GM19455 (cell line): ENCODE results near the gene RUFY2.
"Not testable (repeated sequence)": the region's sequence is repeated elsewhere in the genome, so short reads cannot be mapped to it uniquely, and the experiment has no call there.

Experiments used
- ATAC-seq: cut with Tn5 transposase; IDR thresholded peaks from one replicate; pipeline ENCODE4 v1.9.1; 2021; ENCODE audit not compliant: unreplicated experiment

RUFY2 gene, protein sequence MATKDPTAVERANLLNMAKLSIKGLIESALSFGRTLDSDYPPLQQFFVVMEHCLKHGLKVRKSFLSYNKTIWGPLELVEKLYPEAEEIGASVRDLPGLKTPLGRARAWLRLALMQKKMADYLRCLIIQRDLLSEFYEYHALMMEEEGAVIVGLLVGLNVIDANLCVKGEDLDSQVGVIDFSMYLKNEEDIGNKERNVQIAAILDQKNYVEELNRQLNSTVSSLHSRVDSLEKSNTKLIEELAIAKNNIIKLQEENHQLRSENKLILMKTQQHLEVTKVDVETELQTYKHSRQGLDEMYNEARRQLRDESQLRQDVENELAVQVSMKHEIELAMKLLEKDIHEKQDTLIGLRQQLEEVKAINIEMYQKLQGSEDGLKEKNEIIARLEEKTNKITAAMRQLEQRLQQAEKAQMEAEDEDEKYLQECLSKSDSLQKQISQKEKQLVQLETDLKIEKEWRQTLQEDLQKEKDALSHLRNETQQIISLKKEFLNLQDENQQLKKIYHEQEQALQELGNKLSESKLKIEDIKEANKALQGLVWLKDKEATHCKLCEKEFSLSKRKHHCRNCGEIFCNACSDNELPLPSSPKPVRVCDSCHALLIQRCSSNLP

DNA sequence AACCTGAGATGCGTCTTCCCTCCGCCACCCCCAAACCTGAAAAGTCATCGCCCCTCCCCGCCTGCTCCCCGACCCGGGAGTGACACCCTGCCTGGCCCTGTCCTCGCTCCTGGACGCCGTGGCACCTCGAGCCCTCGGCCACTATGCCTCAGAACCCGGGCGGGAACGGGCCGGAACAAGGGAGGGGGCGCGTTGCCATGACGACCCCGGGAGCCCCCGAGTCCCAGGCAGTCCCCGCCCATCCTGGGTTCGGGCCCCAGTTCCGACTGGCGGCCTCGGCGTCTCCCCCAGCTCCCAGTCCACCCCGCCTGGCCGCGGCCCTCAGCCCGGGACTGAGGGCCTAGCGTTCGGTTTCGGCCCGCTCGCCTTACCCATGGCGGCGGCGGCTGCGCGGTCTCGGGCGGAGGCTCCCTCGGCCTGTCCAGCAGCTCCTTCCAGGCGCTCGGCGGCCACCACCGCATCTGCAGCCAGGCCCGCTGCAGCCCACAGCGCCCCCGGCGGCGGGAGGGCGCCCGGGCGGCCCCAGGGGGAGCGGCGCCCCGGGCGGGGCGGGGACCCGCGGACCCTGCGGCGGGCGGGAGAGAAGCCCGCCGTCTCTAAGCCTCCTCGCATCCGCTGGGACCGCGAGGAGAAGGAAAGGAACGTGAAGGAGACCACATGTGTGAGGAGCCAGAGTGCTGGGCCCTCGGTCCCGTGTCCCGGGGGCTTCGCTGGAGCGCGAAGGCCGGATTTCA, at the start of gene RUFY2:
TSS of gene RUFY2 (minus strand) at position 463 of the 734 bp plus-strand sequence. CDS start at position 375, 88 bp downstream.
- peak; percentile 96 for ATAC-seq

DNA sequence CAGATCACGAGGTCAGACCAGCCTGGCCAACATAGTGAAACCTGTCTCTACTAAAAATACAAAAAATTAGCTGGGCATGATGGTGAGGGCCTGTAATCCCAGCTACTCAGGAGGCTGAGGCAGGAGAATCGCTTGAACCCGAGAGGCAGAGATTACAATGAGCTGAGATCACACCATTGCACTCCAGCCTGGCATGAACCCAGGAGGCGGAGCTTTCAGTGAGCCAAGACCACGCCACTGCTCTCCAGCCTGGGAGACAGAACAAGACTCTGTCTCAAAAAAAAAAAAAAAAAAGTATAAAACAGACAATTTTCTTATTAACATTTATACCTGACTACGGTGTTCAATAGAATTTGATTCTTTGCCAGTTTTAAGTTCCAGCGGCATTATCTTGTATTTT, 42.6 kb upstream of the RUFY2 start:
- not testable (repeated sequence) for ATAC-seq

DNA sequence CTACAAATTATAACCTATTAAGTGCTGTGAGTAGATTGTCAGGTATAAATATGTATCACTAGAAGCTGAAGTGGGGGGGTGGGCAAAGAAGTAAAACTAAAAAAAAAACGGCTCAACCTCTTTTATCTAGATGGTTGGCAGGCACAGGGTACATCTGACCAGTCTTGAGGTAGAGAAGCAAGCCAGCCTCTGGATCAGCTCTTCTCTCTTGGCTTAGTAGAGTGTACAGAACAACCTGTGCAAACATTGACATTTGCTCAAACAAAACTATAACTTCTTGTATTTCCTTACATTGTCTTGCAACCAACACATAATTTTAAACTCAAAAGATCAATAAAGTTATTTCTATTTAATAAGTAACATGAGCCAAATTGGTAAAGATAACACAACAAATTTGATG, 39.1 kb upstream of the RUFY2 start:
- no peak for ATAC-seq

DNA sequence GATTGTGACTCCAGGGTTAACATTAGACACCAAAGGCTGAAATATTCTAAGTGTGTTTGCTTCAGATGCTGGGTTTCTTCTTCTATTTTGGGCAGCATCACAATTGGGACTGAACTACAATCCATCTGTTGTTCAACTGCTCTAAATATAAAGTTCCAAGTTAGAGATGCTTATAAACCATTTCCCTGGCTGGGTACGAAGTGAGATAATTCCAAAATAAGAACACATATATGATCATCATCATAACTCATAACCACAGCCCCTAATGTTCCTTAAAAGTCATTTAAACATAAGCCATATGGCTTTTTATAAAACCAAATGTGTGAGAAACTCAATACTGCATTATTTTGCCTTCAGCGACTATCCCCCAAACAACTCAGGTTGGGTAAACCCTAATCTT, 35.9 kb upstream of the RUFY2 start:
- ATAC-seq: no peak

DNA sequence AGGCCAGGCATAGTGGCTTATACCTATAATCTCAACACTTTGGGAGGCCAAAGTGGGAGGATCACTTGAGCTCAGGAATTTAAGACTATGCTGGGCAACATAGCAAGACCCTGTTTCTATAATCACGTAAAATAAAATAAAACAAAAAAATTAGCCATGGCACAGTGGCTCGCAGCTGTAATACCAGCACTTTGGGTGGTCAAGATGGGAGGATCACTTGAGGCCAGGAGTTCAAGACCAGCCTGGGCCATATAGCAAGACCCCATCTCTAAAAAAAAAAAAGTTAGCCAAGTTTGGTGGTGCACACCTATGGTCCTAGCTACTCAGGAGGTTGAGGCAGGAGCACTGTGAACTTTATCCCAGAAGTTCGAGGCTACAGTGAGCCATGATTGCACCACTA, 33.8 kb upstream of the RUFY2 start:
- ATAC-seq: no peak

DNA sequence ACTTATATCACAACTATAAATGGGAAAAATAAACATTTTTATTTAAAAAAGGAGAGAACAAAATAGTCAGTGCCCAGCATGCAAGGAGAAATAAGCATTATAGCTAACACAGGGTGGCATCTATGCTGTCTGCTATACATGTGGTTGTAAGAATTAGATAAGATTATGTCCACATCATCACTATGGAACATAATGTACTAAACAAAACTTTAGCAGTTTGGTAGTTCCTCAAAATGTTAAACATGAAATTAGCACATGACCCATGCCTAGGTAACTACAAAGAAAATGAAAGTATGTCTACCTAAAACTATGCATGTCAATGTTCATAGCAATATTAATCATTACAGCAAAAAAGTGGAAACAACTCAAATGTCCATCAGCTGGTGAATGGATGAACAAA, 28.7 kb upstream of the RUFY2 start:
- ATAC-seq: no peak

DNA sequence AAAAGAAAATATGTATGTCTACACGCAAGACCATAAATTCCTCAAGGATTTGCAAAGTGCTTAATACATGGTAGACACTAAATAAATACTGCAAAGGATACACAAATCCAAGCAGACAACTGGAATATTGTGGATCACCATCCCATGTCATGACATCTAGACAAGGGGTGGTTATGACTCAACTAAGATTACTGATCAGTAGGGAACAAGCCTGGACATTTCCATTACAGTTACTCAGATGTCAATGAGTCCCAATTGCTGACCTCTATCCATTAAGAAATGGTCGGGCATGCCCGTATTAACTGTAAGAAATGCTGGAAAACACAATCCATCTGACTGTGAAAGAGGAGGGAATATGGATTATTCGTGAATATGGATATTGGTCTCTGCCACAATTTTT, 27.6 kb upstream of the RUFY2 start:
- ATAC-seq: no peak

DNA sequence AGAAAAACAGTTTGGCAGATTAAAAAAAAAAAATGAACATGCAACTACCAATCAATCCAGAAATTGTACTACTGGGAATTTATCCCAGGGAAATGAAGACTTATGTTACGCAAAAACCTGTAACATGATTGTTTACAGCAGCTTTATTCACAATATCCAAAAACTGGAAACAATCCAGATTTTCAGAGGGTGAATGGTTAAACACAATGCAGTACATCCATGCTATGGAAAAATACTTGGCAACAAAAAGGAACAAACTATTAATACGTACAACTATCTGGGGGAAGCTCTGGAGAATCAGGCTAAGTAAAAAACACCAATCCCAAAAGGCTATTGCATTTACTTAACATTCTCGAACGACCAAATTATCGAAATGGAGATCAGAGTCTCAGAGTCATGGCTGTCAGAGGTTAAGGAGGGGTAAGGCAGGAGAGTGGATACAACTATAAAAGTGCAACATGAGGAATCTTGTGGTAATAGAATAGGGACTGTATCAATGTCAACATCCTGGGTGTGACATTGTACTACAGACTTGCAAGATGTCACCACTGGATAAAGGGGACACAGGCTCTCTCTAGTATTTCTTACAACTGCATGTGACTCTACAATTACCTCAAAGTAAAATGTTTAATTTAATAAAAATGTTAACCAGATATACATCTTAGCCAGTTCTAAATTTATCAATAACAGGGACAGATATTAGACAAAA, 21.5 kb upstream of the RUFY2 start:
- no peak for ATAC-seq

DNA sequence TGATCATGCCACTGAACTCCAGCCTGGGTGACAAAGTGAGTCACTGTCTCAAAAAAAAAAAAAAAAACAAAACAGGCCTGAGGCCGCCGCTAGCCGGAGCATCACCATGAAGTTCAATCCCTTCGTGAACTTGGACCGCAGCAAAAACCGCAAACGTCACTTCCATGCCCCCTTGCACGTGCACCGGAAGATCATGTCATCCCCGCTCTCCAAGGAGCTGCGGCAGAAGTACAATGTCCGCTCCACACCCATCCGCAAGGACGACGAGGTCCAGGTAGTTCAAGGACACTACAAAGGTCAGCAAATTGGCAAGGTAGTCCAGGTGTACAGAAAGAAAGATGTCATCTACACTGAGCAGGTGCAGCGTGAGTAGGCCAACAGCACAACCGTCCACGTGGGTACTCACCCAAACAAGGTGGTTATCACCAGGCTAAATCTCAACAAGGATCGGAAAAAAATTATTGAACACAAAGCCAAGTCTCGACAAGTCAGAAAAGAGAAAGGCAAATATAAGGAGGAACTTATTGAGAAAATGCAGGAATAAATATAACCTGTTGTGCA, 17.5 kb upstream of the RUFY2 start:
- ATAC-seq: no peak

DNA sequence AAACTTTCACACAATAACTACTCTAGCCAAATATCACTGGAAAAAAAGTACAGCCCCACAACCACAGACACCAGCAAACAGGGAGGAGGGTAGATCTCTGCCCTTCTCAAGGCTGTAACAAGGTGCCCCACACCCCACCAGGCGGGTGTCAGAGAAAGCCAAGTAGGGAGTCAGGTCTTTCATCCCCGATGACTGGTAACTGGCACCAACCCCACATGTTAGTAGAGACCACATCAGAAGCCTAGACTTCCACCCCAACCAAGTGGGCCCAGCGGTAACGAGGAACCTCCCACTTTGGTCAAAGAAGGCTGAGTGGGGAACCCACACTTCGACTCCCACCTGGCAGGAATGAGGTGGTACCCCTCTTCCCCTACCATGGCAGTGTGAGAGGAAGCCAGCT, 16.4 kb upstream of the RUFY2 start:
- ATAC-seq: no peak

DNA sequence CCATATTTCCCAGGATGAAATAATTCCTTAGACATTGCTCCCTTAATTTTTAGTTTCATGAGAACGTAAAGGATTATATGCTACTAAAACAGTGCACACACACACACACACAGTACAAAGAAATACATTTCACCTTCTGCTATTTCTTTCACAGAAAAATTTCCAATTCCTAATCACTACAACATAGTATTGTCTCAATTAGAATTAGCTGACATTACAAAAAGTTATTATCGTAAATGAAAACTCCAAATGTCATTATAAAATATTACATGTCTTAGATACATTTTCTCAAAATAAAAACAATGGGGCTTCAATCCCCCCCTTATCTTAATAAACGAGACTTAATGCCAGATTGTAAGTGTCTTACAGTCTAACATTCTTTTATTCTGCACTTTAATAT, 12.3 kb upstream of the RUFY2 start:
- ATAC-seq: no peak

DNA sequence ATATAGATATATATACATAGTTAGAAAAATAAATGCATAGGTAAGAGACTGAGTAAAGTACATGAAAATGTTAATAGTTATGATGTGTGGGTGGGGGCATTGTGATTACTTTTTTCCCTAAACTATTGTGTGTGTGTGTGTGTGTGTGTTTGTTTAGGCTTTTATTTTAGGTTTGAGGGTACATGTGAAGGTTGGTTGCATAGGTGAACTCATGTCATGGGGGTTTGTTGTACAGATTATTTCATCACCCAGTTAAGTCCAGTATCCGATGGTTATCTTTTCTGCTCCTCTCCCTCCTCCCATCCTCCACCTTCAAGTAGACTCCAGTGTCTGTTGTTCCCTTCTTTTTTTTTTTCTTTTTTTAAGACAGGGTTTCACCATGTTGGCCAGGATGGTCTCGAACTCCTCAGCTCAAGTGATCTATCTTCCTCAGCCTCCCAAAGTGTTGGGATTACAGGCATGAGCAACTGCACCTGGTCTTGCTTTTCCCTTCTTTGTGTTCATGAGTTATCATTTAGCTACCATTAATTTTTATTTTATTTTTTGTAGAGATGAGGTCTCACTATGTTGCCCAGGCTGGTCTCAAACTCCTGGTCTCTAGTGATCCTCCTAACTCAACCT, 1.9 kb upstream of the RUFY2 start:
- no peak for ATAC-seq

DNA sequence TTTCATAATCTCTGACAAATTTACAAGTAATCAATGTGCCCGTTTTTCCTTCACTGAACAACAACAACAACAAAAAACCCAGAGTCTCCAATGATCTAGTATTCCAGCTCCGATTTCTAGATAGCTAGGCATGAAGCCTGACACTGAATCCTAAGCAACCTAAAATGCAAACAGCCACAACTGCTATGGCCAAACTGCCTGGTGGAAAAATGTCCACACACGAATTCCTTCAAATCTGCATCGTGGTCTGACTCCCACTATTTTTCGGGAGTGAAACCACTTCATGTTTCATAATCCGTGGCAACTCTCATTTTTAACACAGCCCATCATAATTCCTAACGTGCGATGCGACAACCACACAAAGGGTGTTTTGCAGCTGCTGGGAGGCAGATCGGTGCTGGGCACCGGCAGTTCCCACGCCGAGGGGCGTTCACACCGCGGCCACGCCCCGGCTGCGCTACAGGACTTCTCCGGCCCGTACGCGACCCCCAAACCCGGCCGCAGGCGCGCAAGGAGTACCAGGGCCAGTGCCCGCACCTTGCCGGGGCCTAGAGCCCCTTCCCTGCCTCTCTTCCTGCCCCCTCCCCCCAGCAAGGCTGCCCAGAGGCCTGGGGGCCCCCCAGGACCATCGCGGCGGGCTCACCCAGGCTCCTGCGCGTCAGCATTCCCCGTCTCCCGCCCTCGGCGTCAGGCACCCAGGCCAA, 814 bp downstream of the RUFY2 start:
- peak; percentile 40 for ATAC-seq

DNA sequence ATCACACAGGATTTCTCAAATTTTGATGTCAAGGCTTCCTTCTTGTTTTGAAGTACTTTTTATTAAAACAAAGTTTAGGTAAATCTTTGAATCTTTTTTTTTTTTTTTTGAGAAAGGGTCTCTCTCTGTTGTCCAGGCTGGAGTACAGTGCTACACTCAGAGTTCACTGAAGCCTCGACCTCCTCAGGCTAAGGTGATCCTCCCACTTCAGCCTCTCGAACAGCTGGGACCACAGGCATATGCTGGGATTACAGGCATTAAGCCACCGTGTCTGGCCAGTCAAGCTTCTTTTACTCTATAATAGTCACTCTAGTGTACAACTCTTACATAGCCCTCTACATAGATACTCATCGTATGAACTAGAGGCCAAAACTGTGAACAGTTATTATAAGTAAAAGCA, 3.4 kb downstream of the RUFY2 start:
- no peak for ATAC-seq

DNA sequence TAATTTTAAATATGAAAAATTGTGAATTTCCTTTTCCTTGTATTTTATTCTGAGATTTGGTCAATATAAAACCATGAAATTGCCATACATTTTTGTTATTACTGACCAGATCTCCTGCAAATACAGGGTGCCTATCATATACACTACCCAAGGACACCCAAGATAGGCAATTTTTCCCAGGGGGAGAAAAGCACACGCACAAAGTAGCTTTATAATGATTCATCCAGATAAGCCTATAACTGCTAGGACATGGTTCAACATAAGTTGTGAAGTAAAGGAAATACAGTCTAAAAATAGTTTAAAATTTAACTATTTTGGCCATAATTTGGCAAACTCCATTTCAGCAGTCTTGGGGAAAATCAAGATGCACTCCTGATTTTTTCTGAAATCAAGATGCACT, 4.8 kb downstream of the RUFY2 start:
- ATAC-seq: no peak

DNA sequence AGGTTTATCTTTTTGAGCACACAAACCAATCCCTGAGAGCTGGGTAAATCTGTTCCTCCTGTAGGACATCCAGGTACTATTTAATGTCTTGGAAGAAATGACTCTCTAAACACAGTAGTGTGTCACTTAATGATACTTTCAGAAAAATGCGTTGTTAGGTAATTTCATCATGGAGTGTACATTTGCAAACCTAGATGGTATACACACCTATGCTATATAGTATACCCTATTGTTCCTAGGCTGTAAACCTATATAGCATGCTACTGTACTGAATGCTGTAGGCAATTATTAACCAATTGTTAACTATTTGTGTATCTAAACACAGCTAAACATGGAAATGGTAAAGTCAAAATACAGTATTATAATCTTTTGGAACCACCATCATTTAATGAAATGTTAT, 10.1 kb downstream of the RUFY2 start:
- ATAC-seq: no peak

DNA sequence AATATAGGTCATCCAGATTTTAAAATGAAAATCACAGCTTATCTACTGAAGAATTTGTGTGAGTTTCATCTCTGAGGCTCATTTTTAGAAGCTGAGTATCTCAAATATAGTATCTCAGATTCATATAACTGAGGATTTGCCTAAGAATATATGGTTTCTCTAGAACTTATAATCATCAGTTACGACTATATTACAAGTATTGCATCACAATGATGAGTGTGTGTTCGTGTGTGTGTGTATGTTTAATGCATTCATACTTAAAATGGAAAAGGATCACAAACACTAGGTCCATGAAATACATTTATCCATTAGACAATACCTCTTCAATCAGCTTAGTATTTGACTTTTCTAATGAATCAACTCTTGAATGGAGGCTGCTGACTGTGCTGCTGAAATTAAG, 21.3 kb downstream of the RUFY2 start:
- no peak for ATAC-seq

DNA sequence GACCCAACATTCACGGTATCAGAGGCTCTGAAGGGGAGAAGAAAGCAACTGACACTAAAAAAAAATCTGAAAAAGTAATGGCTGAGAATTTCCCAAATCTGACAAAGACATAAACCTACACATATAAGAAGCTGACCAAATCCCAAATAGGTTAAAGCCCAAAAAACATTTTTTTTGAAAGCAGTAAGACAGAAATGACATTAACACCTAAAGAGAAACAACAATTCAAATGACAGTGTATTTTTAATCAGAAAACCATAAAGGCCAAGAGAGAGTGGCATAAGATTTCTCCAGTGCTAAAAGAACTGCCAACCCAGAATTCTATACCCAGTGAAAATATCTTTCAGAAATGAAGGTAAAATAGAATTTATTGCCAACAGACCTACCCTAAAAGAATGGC, 35.5 kb downstream of the RUFY2 start:
- no peak for ATAC-seq

DNA sequence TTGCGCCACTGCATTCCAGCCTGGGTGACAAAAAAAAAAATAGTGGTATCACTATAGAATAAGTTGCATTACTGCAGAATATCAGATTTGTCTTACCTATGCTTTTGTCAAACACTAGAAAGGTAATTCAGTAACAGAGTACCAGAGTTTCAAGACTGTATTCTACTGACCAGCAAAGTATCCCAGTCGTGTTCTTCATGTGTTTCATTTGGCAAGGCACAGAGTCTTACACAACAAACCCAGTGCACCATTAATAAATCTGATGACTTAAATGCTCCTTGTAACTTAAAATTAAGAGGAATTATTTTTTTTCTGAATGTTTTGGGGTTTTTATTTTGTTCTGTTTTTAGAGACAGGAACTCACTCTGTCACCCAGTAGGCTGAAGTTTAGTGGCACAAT, 40.0 kb downstream of the RUFY2 start:
- ATAC-seq: no peak

DNA sequence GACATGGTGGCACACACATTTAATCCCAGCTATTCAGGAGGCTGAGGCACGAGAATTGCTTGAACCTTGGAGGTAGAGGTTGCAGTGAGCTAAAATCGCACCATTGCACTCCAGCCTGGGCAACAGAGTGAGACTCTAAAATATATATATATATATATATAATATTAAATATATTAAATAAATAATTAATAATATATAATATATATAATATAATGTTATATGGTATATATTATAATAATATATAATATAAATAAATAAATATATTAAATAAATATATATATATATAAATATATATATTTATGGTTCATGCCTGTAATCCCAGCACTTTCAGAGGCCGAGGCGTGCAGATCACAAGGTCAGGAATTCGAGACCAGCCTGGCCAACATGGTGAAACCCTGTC, 40.5 kb downstream of the RUFY2 start:
- no peak for ATAC-seq
